Cardiac muscle cell (in vitro differentiated cells and primary cell): ENCODE data around the gene ARHGAP26. TPM values are rescaled to one million over a fixed set of nuclear protein-coding genes. Genes with fewer than 3 reads are reported as not detected.
A peak's percentile ranks its signal among the peaks of the same experiment; 100 is the strongest.

Source experiments
- DNase-seq, 2 donors: peaks; one replicate each; pipeline versions ENCODE4 v3.0.0 to v3.0.0-alpha.2; 2010 to 2017; ENCODE audit warnings: low read depth in 1 of 2, low spot score in 1 of 2
- H3K27ac ChIP-seq: fragments of 200-600 bp; sonication (generic); 2 replicates; pipeline ENCODE4 v1.5.1; 2016
- H3K27me3 ChIP-seq: fragments of 200-600 bp; sonication (generic); 2 replicates; pipeline ENCODE4 v1.6.0; 2016; ENCODE audit warnings: control low read depth
- H3K36me3 ChIP-seq: fragments of 200-600 bp; sonication (generic); 2 replicates; pipeline ENCODE4 v1.5.1; 2016; ENCODE audit warnings: control low read depth
- H3K4me1 ChIP-seq: fragments of 200-600 bp; sonication (generic); 2 replicates; pipeline ENCODE4 v1.8.1; 2017; ENCODE audit warnings: low read depth, mild to moderate bottlenecking, mixed run types
- H3K4me3 ChIP-seq: fragments of 200-600 bp; sonication (generic); 2 replicates; pipeline ENCODE4 v1.5.1; 2016; ENCODE audit warnings: mild to moderate bottlenecking
- H3K9me3 ChIP-seq: fragments of 200-600 bp; sonication (generic); 2 replicates; pipeline ENCODE4 v1.5.1; 2017; ENCODE audit warnings: low read depth, mild to moderate bottlenecking, control low read depth
- polyA plus RNA-seq: library from polyadenylated mRNA; unstranded; fragments of >200 nt; fragmentation: Nextera tagmentation; extraction: Ambion mirVana; gene quantifications from 2 replicates; pipeline ENCODE4 v1.2.1, GENCODE V29; 2016
- total RNA-seq: library from RNA; depleted of rRNA; stranded (reverse); fragments of >200 nt; gene quantifications from 2 replicates; pipeline ENCODE4 v1.2.3, GENCODE V29; 2016
- TF ChIP-seq, protein P1 (sequence below): IDR thresholded peaks from 2 replicates; pipeline ENCODE4 v1.5.1; 2012; ENCODE audit warnings: low read depth, mild to moderate bottlenecking, low read length

Gene ARHGAP26
- total and polyA plus RNA-seq, 2 experiments from 2014 or later = 12.7 to 16.2 TPM

DNA sequence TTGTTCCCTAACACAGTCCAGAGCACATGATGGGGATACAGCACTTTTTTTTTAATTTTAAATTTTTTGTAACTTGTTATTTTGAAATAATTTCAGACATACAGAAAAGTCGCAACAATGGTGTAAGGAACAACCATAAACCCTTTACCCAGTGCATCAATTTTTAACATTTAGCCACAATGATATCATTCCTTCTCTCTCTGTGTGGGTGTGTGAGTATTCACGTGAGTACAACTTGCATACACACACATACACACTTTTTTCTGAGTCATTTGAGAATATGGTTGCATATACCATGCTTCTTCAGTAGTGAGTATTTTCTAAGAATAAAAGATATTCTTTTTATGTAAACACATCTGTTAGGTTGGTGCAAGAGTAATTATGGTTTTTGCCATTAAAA is 135.2 kb downstream of the ARHGAP26 start:
- TF ChIP-seq, protein P1, sequence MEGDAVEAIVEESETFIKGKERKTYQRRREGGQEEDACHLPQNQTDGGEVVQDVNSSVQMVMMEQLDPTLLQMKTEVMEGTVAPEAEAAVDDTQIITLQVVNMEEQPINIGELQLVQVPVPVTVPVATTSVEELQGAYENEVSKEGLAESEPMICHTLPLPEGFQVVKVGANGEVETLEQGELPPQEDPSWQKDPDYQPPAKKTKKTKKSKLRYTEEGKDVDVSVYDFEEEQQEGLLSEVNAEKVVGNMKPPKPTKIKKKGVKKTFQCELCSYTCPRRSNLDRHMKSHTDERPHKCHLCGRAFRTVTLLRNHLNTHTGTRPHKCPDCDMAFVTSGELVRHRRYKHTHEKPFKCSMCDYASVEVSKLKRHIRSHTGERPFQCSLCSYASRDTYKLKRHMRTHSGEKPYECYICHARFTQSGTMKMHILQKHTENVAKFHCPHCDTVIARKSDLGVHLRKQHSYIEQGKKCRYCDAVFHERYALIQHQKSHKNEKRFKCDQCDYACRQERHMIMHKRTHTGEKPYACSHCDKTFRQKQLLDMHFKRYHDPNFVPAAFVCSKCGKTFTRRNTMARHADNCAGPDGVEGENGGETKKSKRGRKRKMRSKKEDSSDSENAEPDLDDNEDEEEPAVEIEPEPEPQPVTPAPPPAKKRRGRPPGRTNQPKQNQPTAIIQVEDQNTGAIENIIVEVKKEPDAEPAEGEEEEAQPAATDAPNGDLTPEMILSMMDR = no peak
- H3K9me3 ChIP-seq = no peaks in the 10 kb centered on the region
- DNase-seq = no peak
- H3K4me3 ChIP-seq = no peak overlapping the region
- no peak overlapping the region for H3K27ac ChIP-seq
- H3K36me3 ChIP-seq = peaks cover 19% of the 10 kb centered on the region
- no peaks in the 10 kb centered on the region for H3K27me3 ChIP-seq
- no peaks in the 10 kb centered on the region for H3K4me1 ChIP-seq

DNA sequence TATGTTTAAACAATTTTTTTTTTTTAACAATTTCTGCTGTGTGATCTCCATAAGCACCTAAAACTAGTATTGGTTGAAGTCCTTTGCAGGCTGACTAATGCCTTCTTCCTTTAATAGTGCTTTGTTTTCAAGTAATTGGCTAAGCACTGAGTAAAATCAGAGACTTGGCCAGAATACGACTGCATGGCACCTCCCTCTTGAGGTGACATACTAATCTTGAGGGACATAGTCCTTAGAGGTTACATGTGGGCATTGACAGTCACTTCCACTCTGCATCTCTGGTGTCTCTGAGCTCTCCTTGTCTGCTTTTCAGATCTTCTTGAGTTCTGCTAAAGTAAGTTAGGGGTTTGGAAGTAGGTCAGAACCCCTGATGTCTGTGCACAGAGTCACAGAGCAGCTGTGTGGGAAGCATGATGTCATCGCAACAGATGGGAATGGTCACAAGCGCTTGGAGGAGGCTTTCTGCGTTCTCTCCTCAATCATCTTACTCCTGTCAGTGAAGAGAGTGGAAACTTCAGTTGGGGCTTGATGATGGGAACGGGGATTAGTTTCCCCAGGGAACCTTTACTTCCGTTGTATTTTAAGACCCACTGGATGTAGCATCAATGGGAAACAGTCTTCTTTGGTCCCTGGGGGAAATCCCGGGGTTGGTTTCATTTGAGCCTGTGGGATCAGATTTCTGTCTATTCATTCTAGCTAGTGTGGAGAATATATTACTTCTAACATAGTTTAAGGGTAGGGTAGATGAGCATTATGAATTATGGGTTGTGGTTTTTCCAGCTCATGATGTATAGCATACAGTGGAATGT is 136.9 kb downstream of the ARHGAP26 start:
- Histone ChIP-seq H3K27ac (no peak overlapping the region), H3K36me3 (peaks cover 25% of the 10 kb centered on the region), H3K9me3 (no peaks in the 10 kb centered on the region), H3K27me3 (no peaks in the 10 kb centered on the region), H3K4me3 (no peak overlapping the region), H3K4me1 (no peaks in the 10 kb centered on the region)
- TF ChIP-seq, protein P1 = no peak
- peak in 1 of 2 donors; percentile 60 for DNase-seq

DNA sequence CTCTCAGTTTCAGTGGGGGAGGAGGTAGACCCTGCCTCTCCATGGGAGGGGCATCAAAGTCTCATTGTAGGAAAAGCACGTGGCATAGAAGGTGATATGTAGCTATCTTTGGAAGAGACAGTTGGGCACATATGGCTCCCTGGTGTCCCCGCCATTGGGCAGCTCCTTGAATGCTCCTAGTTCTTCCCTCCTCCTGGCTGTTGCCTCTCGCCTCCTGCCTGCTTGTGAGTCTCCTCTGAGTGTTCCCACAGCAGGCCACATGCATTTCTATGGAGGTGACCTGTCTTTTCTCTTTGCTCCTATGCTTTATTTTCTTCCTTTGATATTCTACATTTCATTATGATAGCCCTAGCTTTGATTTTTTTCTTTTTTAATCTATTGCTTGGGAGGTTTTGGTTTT is 138.5 kb downstream of the ARHGAP26 start:
- Histone ChIP-seq H3K9me3 (no peaks in the 10 kb centered on the region), H3K27ac (no peak overlapping the region), H3K4me1 (no peaks in the 10 kb centered on the region), H3K27me3 (no peaks in the 10 kb centered on the region), H3K36me3 (peaks cover 16% of the 10 kb centered on the region), H3K4me3 (no peak overlapping the region)
- DNase-seq = no peak
- TF ChIP-seq, protein P1 = no peak

DNA sequence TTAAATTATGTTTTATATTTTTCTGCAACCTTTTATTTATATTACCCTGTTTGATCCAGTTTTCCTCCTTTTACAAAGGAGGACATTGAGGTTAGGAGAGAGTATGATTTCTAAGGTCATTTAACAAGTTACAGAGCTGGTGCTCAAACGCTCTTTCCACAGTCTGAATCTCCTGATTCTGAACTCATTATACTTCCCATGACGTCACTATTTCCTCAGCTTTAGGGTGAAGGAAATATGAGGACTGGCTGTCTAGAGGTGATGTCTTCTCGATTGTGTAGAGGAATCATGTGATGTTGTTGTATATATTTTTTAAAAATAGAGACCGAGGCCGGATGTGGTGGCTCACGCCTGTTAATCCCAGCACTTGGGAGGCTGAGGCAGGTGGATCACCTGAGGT is 140.0 kb downstream of the ARHGAP26 start:
- TF ChIP-seq, protein P1 = no peak
- Histone ChIP-seq H3K27me3 (no peaks in the 10 kb centered on the region), H3K4me3 (no peak overlapping the region), H3K4me1 (no peaks in the 10 kb centered on the region), H3K27ac (no peak overlapping the region), H3K36me3 (peaks cover 12% of the 10 kb centered on the region), H3K9me3 (no peaks in the 10 kb centered on the region)
- no peak for DNase-seq

DNA sequence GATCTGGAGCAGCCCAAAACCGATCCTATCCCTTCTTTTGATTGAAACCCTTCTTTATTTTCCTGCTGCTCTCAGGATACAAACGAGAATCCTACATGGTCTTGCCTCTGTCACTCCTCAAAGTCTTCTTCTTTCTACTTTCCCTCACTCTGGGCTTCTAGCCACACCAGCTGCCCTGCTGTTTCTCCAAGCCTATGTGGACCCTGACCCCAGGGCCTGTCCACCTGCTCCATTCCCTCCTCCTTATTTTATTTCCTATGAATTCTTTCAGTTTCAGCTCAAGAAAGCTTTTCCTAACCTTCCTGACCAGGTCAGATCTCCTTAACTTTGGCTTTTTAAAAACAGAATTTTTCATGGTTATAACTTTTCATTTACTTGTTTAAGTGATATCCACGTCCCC is 141.0 kb downstream of the ARHGAP26 start:
- Histone ChIP-seq H3K9me3 (no peaks in the 10 kb centered on the region), H3K27me3 (no peaks in the 10 kb centered on the region), H3K27ac (no peak overlapping the region), H3K4me3 (no peak overlapping the region), H3K4me1 (no peaks in the 10 kb centered on the region), H3K36me3 (peaks cover 12% of the 10 kb centered on the region)
- TF ChIP-seq, protein P1 = no peak
- no peak for DNase-seq
